ENCODE data around the gene TRMT44.

- TF ChIP-seq EZH2 (IDR thresholded peaks at IDR 0.05; ENCODE audit: borderline replicate concordance, low read depth, low read length, severe bottlenecking) = no peak
- no peak for TF ChIP-seq CTCF (IDR thresholded peaks at IDR 0.05; ENCODE audit: borderline replicate concordance, extremely low read depth, low read length, poor library complexity, severe bottlenecking)
Observed at GRCh38 chr4:8492174-8492573, 51.6 kb downstream of the TRMT44 start.
